ENCODE data around the gene PRSS56.

PRSS56 gene

DNA sequence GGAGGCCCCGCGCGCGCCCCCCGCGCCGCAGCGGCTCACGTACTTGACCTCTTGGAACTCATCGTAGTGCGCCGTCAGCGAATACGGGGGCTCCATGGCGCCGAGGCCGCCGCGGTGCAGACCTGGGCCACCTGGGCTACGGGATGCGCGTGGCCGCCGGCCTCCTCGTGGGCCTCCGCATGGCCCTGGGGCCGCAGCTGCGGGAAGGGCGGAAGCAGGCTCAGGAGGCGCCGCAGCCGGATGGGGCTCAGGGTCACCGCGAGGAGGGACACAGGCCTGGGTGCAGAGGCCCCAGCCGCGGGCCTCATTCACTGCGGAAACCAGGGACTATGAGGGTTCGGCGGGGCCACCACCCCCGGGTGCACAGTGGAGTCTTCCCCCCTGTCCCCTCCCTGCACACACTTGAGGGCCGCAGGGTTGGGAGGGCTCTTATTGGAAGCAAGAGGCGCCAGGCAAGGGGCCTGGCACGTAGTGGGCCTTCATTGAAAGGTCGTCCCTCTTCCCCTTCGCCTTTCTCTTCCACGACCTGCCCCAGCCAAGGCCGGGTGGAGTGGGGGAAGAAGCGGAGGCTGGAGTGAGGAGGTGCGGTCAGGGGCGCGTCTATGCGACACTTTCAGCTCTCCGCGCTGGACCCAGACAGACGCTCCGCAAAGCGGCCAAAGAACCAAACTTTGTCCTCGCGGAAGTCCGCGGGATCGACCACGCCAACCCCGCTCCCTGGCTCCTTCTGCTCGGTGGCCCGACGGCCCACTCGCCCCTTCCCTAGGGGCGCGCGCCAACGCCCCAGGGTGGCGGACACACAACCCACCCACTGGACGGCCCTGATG, 33.4 kb upstream of the PRSS56 start:
- DNase-seq = no peak

DNA sequence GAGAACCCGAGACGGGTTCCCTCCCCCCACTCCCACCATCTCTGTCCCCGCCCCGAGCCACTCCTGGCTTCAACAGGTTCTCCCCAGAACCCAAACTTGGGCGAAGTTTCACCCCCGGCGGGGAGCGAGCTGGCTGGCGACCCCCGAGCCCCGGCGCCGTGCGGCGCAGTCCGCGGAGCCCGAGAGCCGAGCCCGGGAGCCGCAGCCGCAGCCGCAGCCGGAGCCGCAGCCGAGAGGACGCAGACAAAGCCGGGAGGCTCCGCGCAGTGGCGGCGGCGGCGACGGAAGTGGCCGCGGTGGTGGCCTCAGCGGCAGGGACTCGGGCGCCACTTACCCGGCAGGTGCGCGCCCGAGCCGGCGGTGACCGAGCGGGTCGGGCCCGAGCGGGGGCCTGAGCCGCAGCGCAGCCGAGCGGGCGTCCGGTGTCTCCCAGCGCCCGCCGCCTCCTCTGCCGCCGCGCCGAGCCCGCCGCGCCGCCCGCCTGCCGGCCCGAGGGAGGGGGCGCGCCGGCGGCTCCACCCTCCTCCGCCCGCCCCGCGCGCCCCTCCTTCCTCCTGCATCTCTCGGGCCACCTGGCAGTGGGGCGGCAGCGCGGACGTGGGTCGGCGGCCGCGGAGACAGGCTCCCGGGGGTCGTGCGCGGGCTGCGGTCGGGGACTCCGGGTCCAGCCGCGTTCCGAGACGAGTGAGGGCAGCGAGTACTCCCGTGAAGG, 32.6 kb upstream of the PRSS56 start, which contains the start of gene ECEL1:
TSS of gene ECEL1 (minus strand) at position 450 of the 712 bp plus-strand sequence. CDS start 1,181 bp downstream, outside the sequence.
- no peak for DNase-seq

DNA sequence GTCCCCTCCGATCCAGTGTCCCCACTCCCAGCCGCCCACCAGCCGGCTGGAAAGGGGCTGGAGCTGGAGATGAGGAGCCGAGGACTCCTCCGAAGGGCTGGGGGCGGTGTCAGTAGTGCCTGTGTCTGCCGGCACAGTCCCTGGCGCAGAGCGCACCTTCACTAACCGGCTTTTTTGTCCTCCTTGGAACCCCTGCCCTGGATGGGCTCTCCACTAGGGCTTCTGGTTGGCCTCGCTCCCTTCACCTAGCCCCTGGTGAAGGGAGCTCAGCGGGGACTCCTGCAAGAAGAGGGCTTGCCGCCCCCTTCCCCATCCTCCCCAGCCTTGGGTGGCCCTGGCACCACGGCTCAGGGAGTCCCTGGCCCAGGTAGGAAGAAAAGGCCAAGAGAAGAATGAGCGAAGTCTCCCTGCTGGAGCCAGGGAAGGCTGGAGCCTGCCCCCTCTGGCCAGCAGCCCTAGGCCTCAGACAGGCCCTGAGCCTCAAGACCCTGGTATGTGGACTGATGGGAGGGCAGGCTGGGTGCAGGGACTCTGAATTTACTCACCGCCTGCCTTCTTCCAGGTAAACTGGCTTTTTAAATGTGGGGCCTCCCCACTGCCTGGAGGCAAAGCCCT, 32.0 kb upstream of the PRSS56 start:
- no peak for DNase-seq

DNA sequence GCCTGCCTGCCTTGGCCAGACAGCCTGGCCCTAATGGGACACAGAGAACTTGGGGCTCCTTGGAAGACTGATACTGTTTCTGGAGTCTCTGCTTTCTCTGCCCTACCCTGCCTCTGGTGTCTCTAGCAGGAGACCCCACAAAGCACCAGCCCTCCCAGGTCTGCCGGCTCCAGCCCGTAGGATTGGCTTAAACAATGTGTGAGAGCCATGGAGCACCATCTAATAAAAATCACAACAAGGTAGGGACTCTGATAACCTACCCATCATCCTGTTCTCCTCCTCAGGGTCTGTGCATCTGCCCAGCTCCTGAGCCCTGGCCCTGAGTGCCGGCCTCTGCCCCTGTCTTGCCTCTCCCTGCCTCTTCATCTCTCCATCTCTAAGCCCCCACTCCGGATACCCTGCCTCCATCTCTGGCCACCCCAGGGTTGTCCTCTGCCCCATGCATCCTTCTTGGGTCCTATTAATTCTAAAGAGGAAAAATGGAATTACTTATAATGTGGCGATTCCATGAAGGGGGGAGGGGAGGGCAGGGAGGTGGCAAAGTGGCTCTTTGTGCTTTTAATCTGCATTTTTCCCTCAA, 31.4 kb upstream of the PRSS56 start:
- DNase-seq = no peak

DNA sequence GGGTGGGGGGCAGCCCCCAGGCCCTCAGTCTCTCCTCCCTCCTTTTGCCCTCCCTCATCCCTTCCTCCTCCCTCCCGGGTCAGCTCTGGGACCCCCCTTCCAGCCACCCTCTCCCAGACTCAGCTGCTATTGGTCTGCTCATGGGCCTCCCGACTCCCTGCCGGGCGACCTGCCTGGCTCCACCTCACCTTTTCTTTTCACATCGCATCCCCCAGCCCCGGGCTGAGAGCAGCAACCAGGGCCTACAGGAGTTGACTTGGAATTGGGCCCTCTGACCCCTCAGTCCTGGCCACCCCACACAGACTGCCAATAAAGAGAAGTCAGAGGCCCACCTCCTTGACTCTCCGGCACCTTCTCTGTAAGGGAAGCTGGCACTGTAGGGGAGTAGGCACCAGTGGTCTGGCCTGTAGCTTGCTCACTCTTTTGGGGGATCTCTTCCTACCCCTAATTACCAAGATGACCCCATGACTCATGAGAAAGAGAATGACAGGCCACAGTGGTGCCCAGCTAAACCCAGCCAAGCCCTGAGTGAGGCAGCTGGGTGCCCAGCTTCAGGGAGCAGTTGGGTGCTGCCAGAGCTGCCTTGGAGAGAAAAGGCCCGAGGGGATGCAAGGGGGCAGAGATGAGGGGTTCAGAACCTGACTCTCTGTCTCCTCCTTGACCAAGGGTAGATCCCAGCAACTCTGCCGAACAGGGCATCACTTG, 30.5 kb upstream of the PRSS56 start:
- no peak for DNase-seq

DNA sequence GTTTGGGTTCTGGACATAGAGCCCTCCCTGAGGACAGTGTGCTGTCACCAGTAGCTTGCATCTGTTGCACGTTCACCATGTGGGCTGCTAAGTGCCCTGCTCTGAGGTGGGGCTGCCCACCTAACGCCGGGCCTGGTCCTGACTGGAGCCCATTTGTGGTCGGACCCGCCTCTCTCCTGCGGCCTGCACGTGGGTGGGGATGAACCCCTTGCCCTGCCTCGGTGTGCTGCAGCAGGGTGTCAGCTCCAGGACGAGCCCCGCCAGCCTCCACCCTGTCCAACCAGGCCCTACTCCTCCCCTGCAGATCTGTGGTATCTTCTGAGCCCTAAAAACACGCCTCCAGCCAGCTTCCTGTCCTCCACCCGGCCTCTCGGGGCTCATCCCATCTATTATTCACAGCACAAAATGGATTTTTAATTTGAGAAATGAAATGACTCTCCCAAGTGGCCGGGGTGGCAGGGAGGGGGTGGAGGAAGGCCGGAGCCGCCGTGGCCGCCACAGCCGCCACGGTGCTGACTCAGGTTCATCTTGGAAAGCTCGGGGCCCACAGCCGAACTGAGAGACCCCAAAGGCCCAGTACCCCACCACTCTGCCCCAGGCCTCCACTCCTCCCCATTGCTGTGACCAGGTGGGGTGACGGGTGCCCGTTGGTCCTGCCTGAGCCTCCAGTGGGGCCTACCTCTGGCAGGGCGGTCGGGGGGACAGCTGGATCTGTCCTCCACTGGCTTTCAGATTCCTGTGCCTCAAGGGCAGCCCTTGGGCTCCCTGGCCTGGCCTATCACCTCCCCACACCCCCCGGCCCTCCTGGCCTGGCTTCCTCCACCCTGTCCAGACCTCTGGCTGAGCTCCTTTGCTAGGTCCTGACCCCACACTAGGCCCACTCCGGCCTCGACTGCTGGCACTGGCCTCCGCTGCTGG, 29.7 kb upstream of the PRSS56 start:
- DNase-seq = no peak

DNA sequence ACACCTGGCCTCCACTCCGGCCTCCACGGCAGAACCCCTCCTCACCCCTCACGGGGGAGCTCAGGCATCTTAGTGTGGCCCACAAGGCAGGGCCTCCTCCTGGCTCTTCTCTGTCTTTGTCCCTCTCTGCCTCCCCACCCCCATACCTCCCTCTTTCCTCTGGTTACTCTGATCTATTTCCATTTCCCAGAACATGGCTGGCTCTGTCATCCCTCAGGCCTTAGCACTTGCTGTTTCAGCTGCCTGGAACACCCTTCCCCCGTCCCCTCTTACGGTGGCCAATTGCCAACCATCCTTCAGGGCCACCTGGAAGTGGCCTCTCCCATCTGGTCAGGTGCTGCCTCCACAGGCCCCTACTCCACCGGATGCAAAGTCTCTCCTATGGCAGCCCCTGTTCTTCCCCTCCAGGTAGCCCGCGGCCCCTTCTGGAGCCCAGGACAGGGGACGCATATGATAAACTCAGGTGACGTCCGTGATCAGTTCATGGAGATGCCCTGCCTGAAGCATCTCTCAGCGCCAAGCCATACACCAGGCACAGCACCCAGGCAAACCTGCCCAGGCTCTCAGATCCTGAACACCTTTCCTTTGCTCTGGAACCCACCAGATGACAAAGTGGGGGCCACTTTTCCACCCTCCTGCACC, 28.9 kb upstream of the PRSS56 start:
- DNase-seq = no peak

DNA sequence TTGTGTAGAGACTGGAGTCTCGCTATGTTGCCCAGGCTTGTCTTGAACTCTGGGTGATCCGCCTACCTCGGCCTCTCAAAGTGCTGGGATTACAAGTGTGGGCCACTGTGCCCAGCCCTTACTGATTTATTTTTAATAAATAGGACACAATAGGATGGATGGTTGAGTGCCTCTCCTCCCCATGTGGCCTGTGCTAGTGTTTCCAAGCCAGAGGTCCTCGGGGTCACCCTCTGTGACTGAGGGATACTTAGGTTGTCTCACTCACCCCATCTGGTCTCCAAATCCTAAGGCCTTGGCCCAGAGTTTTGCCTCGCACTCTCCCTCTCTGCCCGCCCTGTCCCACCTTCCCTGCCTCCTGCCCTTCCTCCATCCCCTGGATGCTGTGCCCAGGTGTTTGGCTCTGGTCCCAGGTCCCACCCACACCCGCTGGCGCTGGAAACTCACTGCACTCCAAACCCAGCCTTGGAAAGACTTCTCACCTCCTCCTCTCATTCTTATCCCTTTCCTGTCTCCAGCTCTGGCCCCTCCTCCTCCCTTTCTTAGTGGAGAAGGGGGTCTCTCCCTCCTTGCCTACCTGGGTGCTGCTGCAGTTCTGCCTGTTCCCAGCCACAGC, 27.8 kb upstream of the PRSS56 start:
- DNase-seq = no peak

DNA sequence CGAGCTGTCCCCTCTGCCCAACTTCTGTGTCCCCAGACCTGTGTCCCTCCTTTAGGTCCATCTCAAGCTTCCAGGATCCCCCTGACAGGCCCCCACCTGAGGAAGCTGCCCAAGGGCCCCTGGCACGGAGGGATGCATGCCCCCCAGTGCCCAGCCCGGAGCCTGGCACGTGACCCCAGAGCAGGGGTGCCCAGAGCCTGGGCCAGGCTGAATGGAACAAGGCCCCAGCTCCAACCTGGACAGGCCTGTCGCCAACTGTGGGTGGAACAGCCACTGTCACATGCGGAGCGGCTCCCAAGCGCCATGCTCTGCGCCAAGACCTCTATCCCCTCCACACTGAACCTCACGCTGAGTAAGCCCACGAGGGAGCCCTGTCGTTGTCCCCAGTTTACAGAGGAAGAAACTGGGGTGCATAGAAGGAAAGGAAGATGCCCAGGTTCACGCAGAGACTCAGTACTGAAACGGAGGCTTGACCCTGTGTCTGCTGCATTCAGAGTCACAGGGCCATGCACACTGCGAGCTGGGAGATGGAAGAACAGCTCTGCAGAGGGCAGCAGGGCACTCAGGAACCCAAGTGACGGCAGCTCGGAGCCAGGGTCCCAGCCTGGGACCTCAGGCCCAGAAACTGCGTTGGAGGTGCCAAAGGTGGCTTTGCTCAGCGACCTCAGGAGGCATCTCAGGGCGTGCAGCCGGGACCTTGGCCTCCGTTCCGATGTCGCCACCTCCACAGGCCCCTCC, 27.1 kb upstream of the PRSS56 start:
- DNase-seq = no peak

DNA sequence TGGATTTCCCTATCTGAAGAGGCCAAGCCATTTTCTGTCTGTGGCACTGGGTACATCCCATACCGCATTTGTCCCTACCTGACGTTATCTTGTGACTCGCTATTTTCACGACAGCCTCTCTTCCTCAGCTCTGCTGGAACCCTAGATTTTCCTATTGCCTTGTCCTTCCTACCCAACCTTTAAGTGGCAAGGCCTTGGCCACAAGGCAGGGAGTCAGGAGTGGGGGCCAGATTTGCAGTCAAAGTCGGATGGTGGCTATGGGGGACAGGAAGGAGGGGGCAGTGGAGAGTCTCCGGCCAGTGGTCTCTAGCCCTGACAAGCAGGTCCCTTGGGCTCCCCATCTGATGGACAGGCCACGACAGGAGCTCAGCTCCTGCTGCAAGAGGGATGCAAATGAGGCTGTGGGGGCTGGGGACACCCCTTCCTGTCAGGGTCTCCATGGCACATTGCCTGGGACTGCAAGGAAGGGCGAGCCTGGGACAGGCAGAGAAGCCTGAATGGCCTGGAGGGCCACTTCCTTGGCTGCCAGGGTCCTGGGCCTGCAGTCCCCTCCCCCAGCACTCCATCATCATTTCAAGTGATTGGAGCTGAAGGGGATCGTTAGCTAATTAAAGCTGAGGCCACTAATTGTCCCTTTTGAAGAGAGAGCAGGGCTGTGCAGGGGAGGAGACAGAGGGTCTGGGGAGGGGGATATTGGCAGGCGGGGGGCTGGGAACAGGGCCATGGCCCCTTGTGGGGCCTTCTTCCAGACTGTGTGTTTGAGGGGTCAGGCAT, 26.3 kb upstream of the PRSS56 start:
- DNase-seq = no peak

DNA sequence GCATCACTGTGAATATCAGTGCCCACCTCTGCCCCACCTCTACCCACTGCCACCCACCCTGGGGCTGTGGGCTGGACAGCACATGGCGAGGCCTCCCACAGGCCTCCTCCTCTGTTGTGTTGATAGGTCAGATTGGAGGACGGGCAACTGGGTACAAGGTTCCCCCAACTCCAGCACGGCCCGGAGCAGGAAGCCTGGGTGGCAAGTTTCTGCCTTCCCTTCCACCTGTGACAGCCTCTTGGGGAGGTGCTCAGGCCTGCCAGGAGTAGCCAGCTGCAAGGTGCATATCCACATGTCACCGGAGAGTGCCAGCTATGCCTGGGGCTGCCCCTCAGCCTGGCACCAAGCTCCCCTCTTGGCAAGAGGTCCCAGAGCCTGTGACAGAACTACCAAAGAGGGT, 25.6 kb upstream of the PRSS56 start:
- DNase-seq = no peak

DNA sequence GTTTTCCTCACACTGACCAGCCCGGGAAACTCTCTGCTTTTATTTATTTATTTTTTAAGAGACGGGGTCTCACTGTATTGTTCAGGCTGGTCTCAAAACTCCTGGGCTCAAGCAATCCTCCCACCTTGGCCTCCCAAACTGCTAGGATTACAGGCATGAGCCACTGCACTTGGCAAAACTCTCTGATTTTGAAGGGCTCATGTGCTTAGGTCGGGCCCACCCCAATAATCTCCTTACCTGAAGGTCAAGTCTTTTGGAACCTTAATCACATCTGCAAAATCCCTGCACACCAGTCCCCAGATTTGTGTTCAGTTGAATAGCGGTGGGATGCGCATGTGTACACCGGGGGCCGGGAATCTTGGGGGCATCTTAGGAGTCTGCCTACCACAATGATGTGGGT, 24.9 kb upstream of the PRSS56 start:
- no peak for DNase-seq

DNA sequence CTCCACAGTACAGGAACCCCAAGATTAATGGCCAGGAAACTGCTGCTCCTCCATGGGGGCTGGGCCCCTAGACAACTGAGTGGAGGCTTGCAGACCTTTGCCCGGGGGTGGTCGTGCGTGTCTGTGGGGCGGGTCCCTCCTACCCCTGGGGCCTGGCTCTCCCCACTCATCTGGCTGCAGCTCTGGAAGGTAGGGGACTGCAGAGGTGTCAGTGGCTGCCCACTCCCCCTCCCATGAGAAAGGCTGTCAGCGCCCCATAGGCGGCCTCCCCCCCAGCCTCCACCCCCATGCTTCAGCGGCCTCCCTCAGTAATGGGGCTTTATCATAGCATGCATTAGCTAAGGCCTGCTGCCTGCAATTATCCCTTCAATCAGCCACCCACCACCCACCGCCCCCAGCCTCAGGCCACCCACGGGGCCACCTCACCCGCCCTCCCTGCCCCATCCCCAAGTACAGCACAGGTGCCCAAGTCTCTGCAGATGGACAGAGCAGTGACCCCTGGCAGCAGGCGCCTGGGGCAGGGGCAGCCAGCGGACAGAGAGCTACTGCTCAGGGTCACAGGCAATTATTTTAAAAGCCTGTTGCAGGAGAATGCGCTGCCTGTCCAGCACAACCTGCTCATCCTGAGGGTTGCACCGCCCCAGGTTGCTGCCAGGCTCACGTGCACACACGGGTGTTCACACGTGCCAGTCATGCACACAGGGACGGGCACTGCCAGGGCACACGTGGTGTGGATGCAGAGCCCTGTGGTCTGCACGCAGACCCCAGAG, 23.5 kb upstream of the PRSS56 start:
- DNase-seq = no peak

DNA sequence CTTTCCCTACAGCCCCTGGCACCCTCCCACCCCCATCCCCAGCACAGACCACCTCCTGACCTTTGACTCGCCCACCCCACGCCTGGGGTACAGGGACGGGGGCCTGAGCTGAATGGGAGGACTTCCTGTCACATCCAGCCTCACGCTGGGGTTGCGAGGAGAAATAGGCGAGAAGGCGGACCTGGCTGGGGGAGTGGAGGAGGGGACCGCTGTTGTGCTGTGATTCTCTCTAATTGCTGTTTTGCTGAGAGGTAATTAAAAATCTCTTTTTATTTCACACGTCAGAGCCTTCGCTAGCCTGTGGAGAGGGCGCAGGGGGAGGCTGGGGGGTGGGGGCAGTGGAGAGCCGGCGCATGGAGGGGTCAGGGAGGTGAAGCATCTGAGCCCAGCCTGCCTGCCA, 22.8 kb upstream of the PRSS56 start:
- no peak for DNase-seq

DNA sequence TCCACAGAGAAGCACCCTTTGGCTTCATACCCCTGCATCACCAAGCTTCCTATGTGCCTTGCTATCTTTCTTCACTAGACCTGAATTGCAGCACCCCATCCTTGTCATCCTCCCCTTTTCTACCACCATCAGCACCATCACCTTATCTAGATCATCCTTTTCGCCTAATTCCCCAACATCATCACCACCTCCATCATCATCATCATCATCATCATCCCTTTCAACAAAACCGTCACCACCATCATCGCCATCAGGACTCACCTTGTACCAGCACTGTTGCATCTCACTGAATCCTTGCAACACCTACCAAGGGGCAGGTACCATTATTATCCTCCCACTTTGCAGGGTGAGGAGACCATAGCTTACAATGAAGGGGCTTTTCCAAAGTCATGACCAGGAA, 21.7 kb upstream of the PRSS56 start:
- no peak for DNase-seq

DNA sequence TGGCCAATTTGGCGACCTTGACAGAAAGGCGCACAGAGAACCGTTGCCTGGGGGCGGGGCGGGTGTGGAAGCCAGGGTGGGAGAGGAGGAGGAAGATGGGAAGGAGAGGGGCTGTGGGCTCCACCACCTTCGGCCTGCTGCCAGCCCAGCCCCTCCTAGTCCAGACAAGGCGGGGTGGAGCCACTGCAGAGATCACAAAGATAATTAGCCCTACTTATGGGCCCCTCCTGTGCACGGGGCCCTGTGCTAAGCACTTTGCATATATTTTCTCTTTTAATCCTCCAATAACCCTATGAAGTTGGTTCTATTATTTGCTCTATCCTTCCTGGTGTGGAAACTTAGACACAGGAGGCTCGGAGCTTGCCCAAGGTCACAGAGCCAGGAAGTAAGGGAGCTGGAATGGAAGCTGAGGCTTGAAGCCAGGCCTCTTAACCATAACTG, 18.8 kb upstream of the PRSS56 start:
- no peak for DNase-seq

DNA sequence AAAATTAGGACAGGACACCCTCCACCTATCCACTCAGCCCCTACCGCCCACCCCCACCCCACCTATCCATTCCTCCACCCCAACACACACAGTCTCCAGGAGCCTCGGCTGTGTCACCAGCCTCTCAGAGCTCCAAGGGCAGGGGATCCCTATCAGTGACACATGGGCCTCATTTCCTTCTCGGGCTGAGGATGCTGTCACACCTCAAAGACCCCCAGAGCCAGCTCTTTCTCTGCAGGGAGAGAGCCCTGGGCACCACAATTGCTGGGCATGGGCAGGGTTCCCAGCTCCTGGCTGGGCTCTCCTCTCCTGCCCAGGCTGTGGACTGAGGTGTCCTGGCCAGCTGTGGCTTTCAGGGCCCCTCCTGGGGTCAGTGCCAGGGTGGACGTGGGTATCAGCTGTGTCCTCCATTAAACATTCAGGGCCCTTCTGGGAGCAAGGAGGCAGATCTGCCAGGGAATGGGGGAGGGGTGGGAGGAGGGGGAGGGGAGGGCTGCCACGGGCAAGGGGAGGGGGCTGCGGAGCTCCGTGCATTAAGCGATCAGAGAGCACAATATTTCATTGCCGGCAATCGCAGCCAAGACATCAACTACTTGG, 18.3 kb upstream of the PRSS56 start:
- no peak for DNase-seq

DNA sequence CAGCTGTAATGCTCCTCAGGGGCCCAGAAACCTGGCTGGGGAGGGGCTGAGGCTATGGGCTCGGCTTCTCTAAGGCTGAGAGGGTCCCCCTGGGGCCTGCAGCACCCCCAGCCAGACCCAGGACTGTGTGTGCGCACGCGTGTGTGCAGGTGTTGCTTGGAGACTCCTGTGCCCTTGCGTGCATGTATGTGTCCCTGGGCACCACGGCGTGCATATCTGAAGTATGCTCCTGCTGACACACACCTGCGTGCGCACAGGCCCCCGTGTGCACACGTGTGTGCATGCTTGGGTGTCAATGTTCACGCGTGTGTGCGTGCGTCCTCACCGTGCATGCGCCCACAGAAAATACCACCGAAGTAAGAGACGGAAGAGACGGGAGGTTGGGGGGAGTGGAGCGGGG, 17.7 kb upstream of the PRSS56 start:
- no peak for DNase-seq

Measured in activated T-cell treated with anti-CD3 and anti-CD28 coated beads, Interleukin-2, amount 50 U/mL, for 1 hour (primary cell).